Endothelial cell of umbilical vein (primary cell): ENCODE results near the gene CMTR1. TPM values are rescaled to one million over a fixed set of nuclear protein-coding genes. Genes with fewer than 3 reads are reported as not detected.

ENCODE experiments used
- BruUV-seq: library from RNA; stranded (reverse); fragments of 400-500 nt; replicated peaks from 2 replicates; lab custom pipeline; 2021; lab: Mats Ljungman, UMichigan
- CTCF ChIA-PET: fragments of 300-600, 350-600 bp; sonication (Branson Sonifier 250); formaldehyde crosslinking; loops from one replicate; lab custom pipeline; 2021; ENCODE audit warnings: antibody characterized with exemption, inconsistent platforms; lab: Charles Lee
- POLR2A ChIA-PET: fragments of 300-600, 350-600 bp; sonication (Branson Sonifier 250); formaldehyde crosslinking; loops from one replicate; lab custom pipeline; 2021; ENCODE audit warnings: antibody characterized with exemption, inconsistent platforms; lab: Charles Lee
- DNase-seq: peaks from one replicate; pipeline ENCODE4 v3.0.0-alpha.2; 2011; ENCODE audit warnings: low read depth, low spot score
- FAIRE-seq: peaks from 2 replicates; lab custom pipeline; 2011; peaks lifted over from hg19 to GRCh38; lab: Jason Lieb, UNC
- H2AFZ ChIP-seq: 2 replicates; pipeline ENCODE4 v1.6.0; 2012; ENCODE audit warnings: low read depth, low read length, control low read depth, inconsistent platforms
- H3K27ac ChIP-seq: 2 replicates; pipeline ENCODE4 v1.5.1; 2011; ENCODE audit warnings: low read depth, mild to moderate bottlenecking, control low read depth, low read length, moderate library complexity; ENCODE audit not compliant: insufficient read depth
- H3K27me3 ChIP-seq, 2 experiments: 2 replicates each; pipeline versions ENCODE4 v1.6.0 to v1.6.1; 2011; ENCODE audit warnings: low read length in 2 of 2, mixed read lengths in 1 of 2; ENCODE audit not compliant: control insufficient read depth in 2 of 2, insufficient read depth in 2 of 2
- H3K36me3 ChIP-seq, 2 experiments: 2 replicates in 1 of 2; 3 replicates in 1 of 2; pipeline ENCODE4 v1.5.1; 2011; ENCODE audit warnings: low read length in 2 of 2, mild to moderate bottlenecking in 1 of 2, moderate library complexity in 1 of 2; ENCODE audit not compliant: control insufficient read depth in 2 of 2, insufficient read depth in 2 of 2; ENCODE audit errors: extremely low read depth in 1 of 2
- H3K4me1 ChIP-seq: 3 replicates; pipeline ENCODE4 v1.5.1; 2011; ENCODE audit warnings: mild to moderate bottlenecking, low read length; ENCODE audit not compliant: control insufficient read depth, insufficient read depth; ENCODE audit errors: extremely low read depth
- H3K4me2 ChIP-seq: 2 replicates; pipeline ENCODE4 v1.6.1; 2011; ENCODE audit warnings: low read length, control low read depth, mixed read lengths; ENCODE audit not compliant: insufficient read depth
- H3K4me3 ChIP-seq, 3 experiments: fragments of 200-600 bp in 1 of 3; sonication (generic), shearing (Covaris generic) in 1 of 3; replicated peaks in 1 of 3; 2 replicates each; pipeline ENCODE4 v1.5.1; 2011 to 2016; ENCODE audit warnings: control low read depth in 3 of 3, low read length in 3 of 3, mild to moderate bottlenecking in 2 of 3, inconsistent platforms in 1 of 3, low read depth in 1 of 3, moderate library complexity in 1 of 3; ENCODE audit not compliant: insufficient read depth in 1 of 3
- H3K79me2 ChIP-seq: 2 replicates; pipeline ENCODE4 v1.6.0; 2012; ENCODE audit warnings: low read length, inconsistent platforms; ENCODE audit not compliant: control insufficient read depth, insufficient read depth
- H3K9ac ChIP-seq: replicated peaks from 2 replicates; pipeline ENCODE3; 2011; ENCODE audit warnings: low read length, control low read depth; ENCODE audit not compliant: insufficient read depth; ENCODE audit errors: extremely low read depth
- H3K9me1 ChIP-seq: replicated peaks from 3 replicates; pipeline ENCODE4 v1.6.0; 2011; ENCODE audit warnings: mild to moderate bottlenecking, low read length; ENCODE audit not compliant: control insufficient read depth, insufficient read depth; ENCODE audit errors: extremely low read depth
- H3K9me3 ChIP-seq: replicated peaks from 2 replicates; pipeline ENCODE4 v1.5.1; 2012; ENCODE audit warnings: low read length, inconsistent platforms; ENCODE audit not compliant: control insufficient read depth, insufficient read depth
- H4K20me1 ChIP-seq: replicated peaks from 2 replicates; pipeline ENCODE3; 2011; ENCODE audit warnings: mild to moderate bottlenecking, low read length; ENCODE audit not compliant: control insufficient read depth, insufficient read depth; ENCODE audit errors: extremely low read depth
- EZH2 ChIP-seq: IDR thresholded peaks from 2 replicates; pipeline ENCODE4 v1.6.1; 2012; ENCODE audit warnings: borderline replicate concordance, low read depth, mild to moderate bottlenecking, moderate library complexity, low read length, inconsistent platforms; ENCODE audit not compliant: severe bottlenecking
- FOS ChIP-seq: IDR thresholded peaks from 2 replicates; pipeline ENCODE4 v1.6.1; 2011; ENCODE audit warnings: mild to moderate bottlenecking, low read length, moderate library complexity, borderline replicate concordance; ENCODE audit not compliant: insufficient read depth
- GATA2 ChIP-seq: IDR thresholded peaks from 2 replicates; pipeline ENCODE4 v1.7.0; 2011; ENCODE audit warnings: low read depth, mild to moderate bottlenecking, moderate library complexity, mixed read lengths, low read length; ENCODE audit not compliant: insufficient read length, insufficient read depth
- JUN ChIP-seq: IDR thresholded peaks from 2 replicates; pipeline ENCODE4 v1.6.1; 2011; ENCODE audit warnings: borderline replicate concordance, low read depth; ENCODE audit not compliant: insufficient read length, insufficient read depth
- MYC ChIP-seq: IDR thresholded peaks from one replicate; pipeline ENCODE4 v1.6.1; 2011; ENCODE audit warnings: mild to moderate bottlenecking, low read depth, low read length
- POLR2A ChIP-seq: IDR thresholded peaks from 2 replicates; pipeline ENCODE4 v1.6.1; 2012; ENCODE audit warnings: low read depth, mild to moderate bottlenecking, control low read depth, low read length
- POLR2AphosphoS5 ChIP-seq: IDR thresholded peaks from 2 replicates; pipeline ENCODE4 v1.6.1; 2012; ENCODE audit warnings: low read depth, mild to moderate bottlenecking, control low read depth, low read length, moderate library complexity; ENCODE audit not compliant: insufficient read depth
- dilution Hi-C: fragments of 300-500 bp; cut with MboI; formaldehyde crosslinking; loops from one replicate; pipeline ENCODE4 v1.15.0; 2019; ENCODE audit warnings: low sequenced_read_pairs; ENCODE audit not compliant: extremely low pct_ligation_motif_present
- intact Hi-C: fragments of 100-400 bp; cut with micrococcal nuclease; formaldehyde crosslinking; loops from one replicate; pipeline ENCODE4 v1.10.0; 2022
- polyA plus RNA-seq, 4 experiments: library from polyadenylated mRNA; depleted of rRNA in 3 of 4; stranded (reverse) in 3 of 4; unstranded in 1 of 4; fragments of >200 nt; gene quantifications; 2 replicates each; pipeline versions ENCODE4 v1.2.1 to v1.2.3, GENCODE V29; 2011 to 2012; ENCODE audit warnings: missing spikeins in 1 of 4
- total RNA-seq: library from RNA; stranded (reverse); gene quantifications from 2 replicates; pipeline ENCODE4 v1.2.3, GENCODE V29; 2021
- TF ChIP-seq, protein P1 (sequence below), 2 donors: IDR thresholded peaks; 1 replicate in 1 of 2; 2 replicates in 1 of 2; pipeline ENCODE4 v1.5.1; 2011; ENCODE audit warnings: low read length in 2 of 2, mild to moderate bottlenecking in 2 of 2, moderate library complexity in 2 of 2, control low read depth in 1 of 2, inconsistent platforms in 1 of 2, low read depth in 1 of 2; ENCODE audit not compliant: insufficient read depth in 1 of 2; ENCODE audit errors: extremely low read depth in 1 of 2
- TF ChIP-seq, protein P2 (sequence below): IDR thresholded peaks from 2 replicates; pipeline ENCODE4 v1.6.1; 2011; ENCODE audit not compliant: insufficient read depth, insufficient read length

Gene CMTR1
- total and polyA plus RNA-seq, 2 donors (not counting 3 experiments of a cell fraction or from before 2014, with no cell fraction given), result 19.5 to 38.0 TPM

DNA sequence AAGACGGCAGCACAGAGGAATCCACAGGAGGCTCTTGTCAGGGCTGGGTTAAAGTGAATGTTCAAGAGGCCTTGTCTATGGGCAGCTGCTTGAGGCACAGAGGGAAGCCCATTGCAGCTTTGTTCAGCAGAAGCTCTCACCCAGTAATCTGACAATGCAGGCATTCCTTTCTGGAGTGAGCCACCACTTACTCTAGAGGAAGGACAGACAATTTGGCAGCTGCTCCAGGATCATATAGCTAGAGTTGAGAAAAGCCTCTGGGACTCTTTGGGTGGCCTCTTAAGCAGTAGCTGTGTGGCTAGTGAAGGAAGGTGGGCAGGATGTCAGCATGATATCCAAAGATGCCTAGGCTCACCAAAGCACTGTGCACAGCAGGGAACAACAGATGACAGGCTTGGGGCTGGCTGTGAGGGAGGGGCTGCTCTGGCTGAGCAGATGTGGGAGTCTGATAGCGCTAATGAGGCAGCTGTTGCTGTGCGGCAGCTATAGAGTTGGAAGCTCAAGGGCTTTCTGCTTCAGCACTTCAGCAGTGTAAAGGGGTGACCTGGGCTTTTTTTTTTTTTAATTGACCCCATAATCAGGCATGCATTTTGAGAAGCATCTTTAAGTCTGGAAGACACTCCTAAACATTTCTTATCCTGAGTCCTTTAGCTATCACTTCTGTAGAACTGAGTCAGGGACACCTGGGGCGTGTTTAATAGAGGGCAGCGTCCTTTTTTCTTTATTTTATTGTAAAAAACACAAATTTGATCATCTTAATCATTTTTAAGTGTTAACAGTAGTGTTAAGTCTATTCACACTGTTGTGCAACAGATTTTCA, 27.2 kb downstream of the CMTR1 start:
- Histone ChIP-seq H2AFZ (no peak overlapping the region), H3K79me2 (no peaks in the 10 kb centered on the region), H3K9ac (no peak overlapping the region), H4K20me1 (no peaks in the 10 kb centered on the region), H3K4me1 (peaks cover 4% of the 10 kb centered on the region), H3K9me1 (no peaks in the 10 kb centered on the region), H3K27me3 (no peaks in the 10 kb centered on the region), H3K36me3 (peaks cover 7 to 32% of the 10 kb centered on the region in 2 experiments), H3K4me3 (no peak overlapping the region), H3K9me3 (no peaks in the 10 kb centered on the region), H3K27ac (no peak overlapping the region), H3K4me2 (no peak overlapping the region)
- DNase-seq (no peak), FAIRE-seq (no peak)
- intact Hi-C loops (no loop called here), dilution Hi-C loops (no loop called here)
- BruUV-seq, result no TSS peak
- TF ChIP-seq GATA2 (no peak), FOS (no peak), EZH2 (no peak), MYC (no peak), JUN (no peak), POLR2A (no peak), POLR2AphosphoS5 (no peak)
- TF ChIP-seq, protein P1, sequence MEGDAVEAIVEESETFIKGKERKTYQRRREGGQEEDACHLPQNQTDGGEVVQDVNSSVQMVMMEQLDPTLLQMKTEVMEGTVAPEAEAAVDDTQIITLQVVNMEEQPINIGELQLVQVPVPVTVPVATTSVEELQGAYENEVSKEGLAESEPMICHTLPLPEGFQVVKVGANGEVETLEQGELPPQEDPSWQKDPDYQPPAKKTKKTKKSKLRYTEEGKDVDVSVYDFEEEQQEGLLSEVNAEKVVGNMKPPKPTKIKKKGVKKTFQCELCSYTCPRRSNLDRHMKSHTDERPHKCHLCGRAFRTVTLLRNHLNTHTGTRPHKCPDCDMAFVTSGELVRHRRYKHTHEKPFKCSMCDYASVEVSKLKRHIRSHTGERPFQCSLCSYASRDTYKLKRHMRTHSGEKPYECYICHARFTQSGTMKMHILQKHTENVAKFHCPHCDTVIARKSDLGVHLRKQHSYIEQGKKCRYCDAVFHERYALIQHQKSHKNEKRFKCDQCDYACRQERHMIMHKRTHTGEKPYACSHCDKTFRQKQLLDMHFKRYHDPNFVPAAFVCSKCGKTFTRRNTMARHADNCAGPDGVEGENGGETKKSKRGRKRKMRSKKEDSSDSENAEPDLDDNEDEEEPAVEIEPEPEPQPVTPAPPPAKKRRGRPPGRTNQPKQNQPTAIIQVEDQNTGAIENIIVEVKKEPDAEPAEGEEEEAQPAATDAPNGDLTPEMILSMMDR (IDR thresholded peaks at IDR 0.05; ENCODE audit: extremely low read depth in 1 of 2, insufficient read depth in 1 of 2, low read depth in 1 of 2, low read length in 2 of 2), result no peak
- TF ChIP-seq, protein P2, sequence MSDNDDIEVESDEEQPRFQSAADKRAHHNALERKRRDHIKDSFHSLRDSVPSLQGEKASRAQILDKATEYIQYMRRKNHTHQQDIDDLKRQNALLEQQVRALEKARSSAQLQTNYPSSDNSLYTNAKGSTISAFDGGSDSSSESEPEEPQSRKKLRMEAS, result no peak
- ChIA-PET CTCF (interaction anchor here (1.1 kb wide), 1 partner anchor 94 kb away, joined by 3 read pairs; no protein-coding TSS in a partner anchor), POLR2A (no interaction called here)
